Ascending aorta (tissue), 2 donors: ENCODE results near the gene RPP30. TPM values are rescaled to one million over a fixed set of nuclear protein-coding genes. Genes with fewer than 3 reads are reported as not detected.

Experiments used
- DNase-seq, 2 donors: peaks; one replicate each; pipeline ENCODE4 v3.0.0-alpha.2; 2019; ENCODE audit warnings: low spot score in 2 of 2
- H3K27ac ChIP-seq, 2 donors: fragments of 200-600 bp; sonication (generic); one replicate each; pipeline ENCODE4 v1.5.1; 2016 to 2017; ENCODE audit warnings: mild to moderate bottlenecking in 1 of 2
- H3K27me3 ChIP-seq: fragments of 200-600 bp; sonication (generic); one replicate; pipeline ENCODE4 v1.5.1; 2017
- H3K36me3 ChIP-seq, 2 donors: fragments of 200-600 bp; sonication (generic); one replicate each; pipeline ENCODE4 v1.5.1; 2016
- H3K4me1 ChIP-seq, 2 donors: fragments of 200-600 bp; sonication (generic); one replicate each; pipeline ENCODE4 v1.5.1; 2016 to 2017; ENCODE audit warnings: mild to moderate bottlenecking in 1 of 2
- H3K4me3 ChIP-seq, 2 donors: fragments of 200-600 bp; sonication (generic); one replicate each; pipeline ENCODE4 v1.5.1; 2016 to 2017; ENCODE audit warnings: mild to moderate bottlenecking in 1 of 2
- H3K9me3 ChIP-seq, 2 donors: fragments of 200-600 bp; sonication (generic); one replicate each; pipeline ENCODE4 v1.5.1; 2016
- CTCF ChIP-seq, 3 experiments: fragments of 200-600 bp in 2 of 3; fragments of 450-650 bp in 1 of 3; sonication (generic) in 2 of 3; IDR thresholded peaks; one replicate each; pipeline ENCODE4 v1.5.1; 2016 to 2019; ENCODE audit warnings: antibody characterized with exemption in 3 of 3, mild to moderate bottlenecking in 1 of 3, moderate library complexity in 1 of 3
- intact Hi-C: fragments of 100-400 bp; cut with DNase I; formaldehyde crosslinking; loops from one replicate; pipeline ENCODE4 v1.15.1; 2023
- total RNA-seq: library from RNA; depleted of rRNA; stranded (reverse); fragments of >200 nt; gene quantifications from one replicate; pipeline ENCODE4 v1.1.0, GENCODE V29; 2016

The RPP30 gene
- total RNA-seq, 1 donor from 2014 or later, result 141 TPM

- peak overlapping the region; percentile 24 to 32 for H3K27ac ChIP-seq
Measured at GRCh38 chr10:90924552-90924951, 52.8 kb downstream of the RPP30 start.

GRCh38 chr10:90925079-90926029 lies 53.6 kb downstream of the RPP30 start:
- no peak overlapping the region for H3K4me3 ChIP-seq
- H3K27ac ChIP-seq, result peak overlapping the region; percentile 24 to 32
- DNase-seq, result no peak
- H3K4me1 ChIP-seq, result peaks cover 9 to 12% of the 10 kb centered on the region in 2 donors
- no peak for TF ChIP-seq CTCF (IDR thresholded peaks at IDR 0.05)
- no peaks in the 10 kb centered on the region for H3K36me3 ChIP-seq
- H3K27me3 ChIP-seq, result no peaks in the 10 kb centered on the region
- no peaks in the 10 kb centered on the region for H3K9me3 ChIP-seq
- intact Hi-C loops, result no loop called here

More at GRCh38 chr10:90924552-90924951, 52.8 kb downstream of the RPP30 start:
- Histone ChIP-seq H3K36me3 (no peaks in the 10 kb centered on the region), H3K4me3 (no peak overlapping the region), H3K27me3 (no peaks in the 10 kb centered on the region), H3K4me1 (peaks cover 4 to 8% of the 10 kb centered on the region in 2 donors), H3K9me3 (no peaks in the 10 kb centered on the region)
- no peak for DNase-seq
- intact Hi-C loops, result no loop called here
- TF ChIP-seq CTCF (IDR thresholded peaks at IDR 0.05), result no peak

- TF ChIP-seq CTCF (IDR thresholded peaks at IDR 0.05), result no peak
- Histone ChIP-seq H3K4me3 (no peak overlapping the region), H3K4me1 (peaks cover 12 to 24% of the 10 kb centered on the region in 2 donors), H3K9me3 (no peaks in the 10 kb centered on the region), H3K27me3 (no peaks in the 10 kb centered on the region), H3K36me3 (no peaks in the 10 kb centered on the region), H3K27ac (no peak overlapping the region)
- no peak for DNase-seq
- intact Hi-C loops, result no loop called here
Measured at GRCh38 chr10:90927293-90927692, 55.5 kb downstream of the RPP30 start.

GRCh38 chr10:90929179-90929578 lies 57.4 kb downstream of the RPP30 start:
- no peak for DNase-seq
- H3K36me3 ChIP-seq, result no peaks in the 10 kb centered on the region
- intact Hi-C loops, result no loop called here
- no peaks in the 10 kb centered on the region for H3K9me3 ChIP-seq
- H3K27ac ChIP-seq, result peak overlapping the region; percentile 84 to 89
- H3K4me1 ChIP-seq, result peaks cover 12 to 24% of the 10 kb centered on the region in 2 donors
- TF ChIP-seq CTCF (IDR thresholded peaks at IDR 0.05), result no peak
- H3K27me3 ChIP-seq, result no peaks in the 10 kb centered on the region
- H3K4me3 ChIP-seq, result no peak overlapping the region

GRCh38 chr10:90930070-90930837 lies 58.5 kb downstream of the RPP30 start:
- Histone ChIP-seq H3K4me3 (no peak overlapping the region), H3K9me3 (no peaks in the 10 kb centered on the region), H3K27ac (peak overlapping the region; percentile 84 to 89), H3K27me3 (no peaks in the 10 kb centered on the region), H3K36me3 (no peaks in the 10 kb centered on the region), H3K4me1 (peaks cover 12 to 21% of the 10 kb centered on the region in 2 donors)
- TF ChIP-seq CTCF (IDR thresholded peaks at IDR 0.05), result no peak
- no peak for DNase-seq
- intact Hi-C loops, result no loop called here
